HT-29 (cell line): ENCODE results near the gene GAPDH. TPM values are rescaled to one million over a fixed set of nuclear protein-coding genes. Genes with fewer than 3 reads are reported as not detected.

ENCODE experiments used
- DNase-seq: peaks from one replicate; pipeline ENCODE4 v3.0.0-alpha.2; 2015; ENCODE audit warnings: low spot score
- total RNA-seq: library from RNA; depleted of rRNA; stranded (reverse); fragments of >200 nt; shearing (Covaris generic); gene quantifications from 2 replicates; pipeline ENCODE4 v1.2.3, GENCODE V29; 2014

GAPDH gene
- total RNA-seq, 1 experiment from 2014 or later, result 6,490 TPM

DNA sequence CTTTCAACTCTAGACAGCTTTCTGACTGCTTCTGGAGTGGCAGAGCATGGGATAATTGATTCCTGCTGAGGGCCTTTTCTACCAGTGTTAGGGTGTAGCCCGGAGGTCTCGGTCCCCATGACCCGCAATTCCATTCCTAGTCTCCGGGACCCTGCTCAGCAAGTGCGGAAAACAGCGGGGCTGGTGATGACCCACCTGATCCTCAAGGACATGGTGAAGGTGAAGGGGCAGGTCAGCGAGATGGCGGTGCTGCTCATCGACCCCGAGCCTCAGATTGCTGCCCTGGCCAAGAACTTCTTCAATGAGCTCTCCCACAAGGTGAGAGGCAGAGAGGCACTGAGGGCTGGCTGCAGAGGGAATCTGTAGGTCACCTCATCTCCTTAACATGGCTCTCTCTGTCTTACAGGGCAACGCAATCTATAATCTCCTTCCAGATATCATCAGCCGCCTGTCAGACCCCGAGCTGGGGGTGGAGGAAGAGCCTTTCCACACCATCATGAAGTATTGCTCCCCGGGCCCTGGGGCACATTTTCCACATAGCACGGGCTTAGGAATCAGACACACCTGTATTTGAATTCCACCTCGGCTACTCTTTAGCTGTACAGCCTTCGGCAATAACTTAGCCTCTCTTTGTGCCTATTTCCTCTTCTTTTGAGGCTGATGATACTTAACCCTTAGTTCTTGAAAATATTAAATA, 5.6 kb upstream of the GAPDH start:
- DNase-seq, result no peak

DNA sequence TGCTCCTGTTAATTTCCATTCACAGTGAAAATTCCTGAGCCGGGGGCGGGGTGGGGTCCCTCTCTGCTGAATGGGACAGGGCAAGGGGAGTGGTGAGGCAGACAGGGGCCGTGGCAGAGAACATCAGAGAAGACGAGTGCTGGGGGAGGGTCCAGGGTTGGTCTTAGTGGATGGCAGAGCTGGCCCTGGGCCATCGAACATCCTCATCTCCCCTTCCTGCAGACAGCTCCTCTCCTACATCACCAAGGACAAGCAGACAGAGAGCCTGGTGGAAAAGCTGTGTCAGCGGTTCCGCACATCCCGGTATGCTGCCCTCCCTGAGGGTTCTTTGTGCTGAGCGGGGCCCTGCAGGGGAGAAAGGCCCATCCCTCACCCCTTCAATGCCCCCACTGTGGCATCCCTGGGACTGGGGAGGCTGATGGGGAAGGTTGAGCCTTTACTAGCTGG, 5.0 kb upstream of the GAPDH start:
- no peak for DNase-seq

GRCh38 chr12:6530576-6531260, 3.6 kb upstream of the GAPDH start:
- no peak for DNase-seq

GRCh38 chr12:6532051-6532926, 2.0 kb upstream of the GAPDH start:
- DNase-seq, result peak; percentile 86

- DNase-seq, result no peak
These were observed 1.2 kb upstream of the GAPDH start for GRCh38 chr12:6532927-6533652.

GRCh38 chr12:6533653-6533922, 729 bp upstream of the GAPDH start:
- DNase-seq, result peak; percentile 82

GRCh38 chr12:6534695-6534944, 303 bp downstream of the GAPDH start:
- no peak for DNase-seq

- DNase-seq, result peak; percentile 62
These were observed 804 bp downstream of the GAPDH start for GRCh38 chr12:6534945-6535696.

- no peak for DNase-seq
These were observed 1.3 kb downstream of the GAPDH start for GRCh38 chr12:6535697-6535946.

GRCh38 chr12:6535960-6536847, 1.9 kb downstream of the GAPDH start:
- peak; percentile 18 for DNase-seq

DNA sequence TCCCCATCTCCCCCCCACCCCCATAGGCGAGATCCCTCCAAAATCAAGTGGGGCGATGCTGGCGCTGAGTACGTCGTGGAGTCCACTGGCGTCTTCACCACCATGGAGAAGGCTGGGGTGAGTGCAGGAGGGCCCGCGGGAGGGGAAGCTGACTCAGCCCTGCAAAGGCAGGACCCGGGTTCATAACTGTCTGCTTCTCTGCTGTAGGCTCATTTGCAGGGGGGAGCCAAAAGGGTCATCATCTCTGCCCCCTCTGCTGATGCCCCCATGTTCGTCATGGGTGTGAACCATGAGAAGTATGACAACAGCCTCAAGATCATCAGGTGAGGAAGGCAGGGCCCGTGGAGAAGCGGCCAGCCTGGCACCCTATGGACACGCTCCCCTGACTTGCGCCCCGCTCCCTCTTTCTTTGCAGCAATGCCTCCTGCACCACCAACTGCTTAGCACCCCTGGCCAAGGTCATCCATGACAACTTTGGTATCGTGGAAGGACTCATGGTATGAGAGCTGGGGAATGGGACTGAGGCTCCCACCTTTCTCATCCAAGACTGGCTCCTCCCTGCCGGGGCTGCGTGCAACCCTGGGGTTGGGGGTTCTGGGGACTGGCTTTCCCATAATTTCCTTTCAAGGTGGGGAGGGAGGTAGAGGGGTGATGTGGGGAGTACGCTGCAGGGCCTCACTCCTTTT, 2.7 kb downstream of the GAPDH start:
- no peak for DNase-seq

GRCh38 chr12:6537580-6538419, 3.5 kb downstream of the GAPDH start:
- DNase-seq, result peak; percentile 82

- peak; percentile 22 for DNase-seq
These were observed 4.3 kb downstream of the GAPDH start for GRCh38 chr12:6538420-6539313.

DNA sequence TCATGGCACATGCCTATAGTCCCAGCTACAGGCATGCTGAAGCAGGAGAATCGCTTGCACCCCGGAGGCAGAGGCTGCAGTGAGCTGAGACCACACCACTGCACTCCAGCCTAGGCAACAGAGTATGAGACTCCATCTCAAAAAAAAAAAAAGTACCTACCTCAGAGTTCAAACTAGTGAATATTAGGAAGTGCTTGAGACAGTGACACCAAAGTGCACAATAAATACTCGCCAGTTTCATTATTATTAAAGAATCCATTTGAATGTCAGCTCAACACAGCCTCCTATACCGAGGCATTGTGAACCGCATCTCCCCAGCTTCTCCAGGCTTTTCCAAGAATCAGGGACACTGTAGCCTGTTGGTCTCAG, 5.0 kb downstream of the GAPDH start:
- peak; percentile 59 for DNase-seq

DNA sequence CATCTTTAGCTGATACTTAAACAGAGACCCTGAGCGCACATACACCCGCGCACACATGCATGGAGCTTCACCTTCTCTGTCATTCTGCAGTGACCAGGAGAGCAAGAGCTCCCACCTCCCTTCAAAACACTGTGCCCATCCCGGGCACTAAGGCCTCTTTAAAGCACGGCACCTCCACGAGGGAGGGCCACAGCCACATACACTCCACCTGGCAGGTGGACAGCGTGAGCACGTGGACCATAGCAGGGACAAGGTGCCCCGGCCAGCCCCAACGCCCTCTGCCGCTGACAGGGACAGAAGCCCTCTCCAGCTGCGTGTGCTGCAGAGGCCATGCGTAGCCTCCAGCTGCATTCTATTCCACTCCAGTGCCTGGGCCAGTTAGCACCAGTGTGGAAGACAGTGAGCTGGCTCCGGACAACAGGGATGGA, 5.4 kb downstream of the GAPDH start:
- peak; percentile 65 for DNase-seq

DNA sequence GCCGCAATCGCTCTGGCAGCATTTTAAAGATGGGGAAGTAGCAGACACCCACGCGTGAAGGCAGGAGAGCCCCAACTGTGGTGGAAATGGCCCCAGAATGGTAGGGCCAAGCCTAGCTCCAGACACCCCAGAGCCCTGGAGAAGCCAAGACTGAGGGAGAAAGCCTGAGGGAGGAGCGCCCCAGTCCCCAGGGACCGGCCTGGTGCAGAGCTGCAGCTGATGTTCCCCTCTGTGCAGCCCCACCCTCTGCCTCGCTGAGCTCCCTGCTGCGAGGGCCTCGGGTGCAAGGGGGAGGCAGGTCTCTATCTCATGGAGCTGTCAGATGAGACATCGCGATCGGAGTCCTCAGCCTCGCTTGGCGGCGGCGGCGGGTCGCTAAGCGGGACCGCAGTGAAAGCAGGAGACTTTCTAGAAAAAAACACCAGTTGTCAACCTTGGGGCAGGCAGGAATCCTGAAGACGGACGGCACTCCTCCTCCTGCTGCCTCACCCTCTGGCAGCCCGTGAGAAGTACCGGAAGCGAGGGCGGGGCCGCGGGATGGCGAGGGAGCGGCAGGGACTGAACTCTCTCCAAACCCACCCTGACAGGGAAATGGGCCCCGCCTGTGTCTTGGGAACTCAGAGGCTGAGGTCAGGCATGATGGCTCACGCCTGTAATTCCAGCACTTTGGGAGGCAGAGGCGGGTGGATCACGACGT, 6.0 kb downstream of the GAPDH start:
- peak; percentile 88 for DNase-seq

DNA sequence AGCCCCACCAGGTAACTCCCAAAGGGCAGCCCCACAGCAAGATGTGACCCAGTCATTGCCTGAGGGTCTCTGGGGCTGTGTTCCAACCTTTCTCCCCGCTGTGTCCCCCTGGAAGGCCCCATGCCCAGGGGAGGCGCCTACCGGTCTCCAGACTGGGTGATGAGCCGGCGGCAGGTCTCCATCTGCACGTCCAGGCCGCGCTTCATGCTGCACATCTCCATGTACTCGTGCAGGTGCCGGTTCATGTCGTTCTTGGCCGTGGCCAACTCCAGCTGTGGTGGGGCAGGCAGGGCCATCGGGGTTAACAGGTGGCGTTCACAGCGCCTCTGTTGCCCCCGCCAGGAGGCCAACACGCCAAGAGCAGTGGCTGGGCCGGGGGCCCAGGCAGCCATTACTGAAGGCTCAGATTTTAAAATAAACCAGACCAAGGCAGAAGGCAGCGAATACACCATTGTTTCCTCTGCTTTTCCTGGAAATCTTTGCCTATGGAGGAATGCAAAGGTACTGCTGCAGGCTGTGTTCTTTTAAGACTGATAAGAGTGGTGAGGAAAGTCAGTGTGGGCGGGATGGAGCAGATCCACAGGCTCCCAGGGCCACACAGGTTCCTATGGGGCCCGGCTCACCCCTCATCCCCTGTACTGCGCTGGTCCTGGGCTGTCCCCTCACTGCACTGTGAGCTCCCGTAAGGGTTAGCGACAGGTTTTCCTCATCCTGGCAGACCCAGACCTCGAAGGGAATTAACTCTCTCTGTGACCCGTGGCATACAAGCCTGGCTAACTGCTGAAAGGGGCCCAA, 7.3 kb downstream of the GAPDH start:
- DNase-seq, result no peak
